ENCODE data around the gene RNGTT.

The RNGTT gene

GRCh38 chr6:88650979-88651378, 312.4 kb downstream of the RNGTT start:
- DNase-seq, result no peak

GRCh38 chr6:88650029-88650619, 313.3 kb downstream of the RNGTT start:
- peak in 1 of 5 experiments; percentile 47 for DNase-seq

GRCh38 chr6:88641178-88641903, 322.1 kb downstream of the RNGTT start:
- DNase-seq, result no peak

GRCh38 chr6:88637761-88638545, 325.5 kb downstream of the RNGTT start:
- no peak for DNase-seq

- DNase-seq, result no peak
Measured at GRCh38 chr6:88636871-88637270, 326.5 kb downstream of the RNGTT start.

GRCh38 chr6:88633782-88634181, 329.6 kb downstream of the RNGTT start:
- no peak for DNase-seq

- DNase-seq, result no peak
Measured at GRCh38 chr6:88631830-88632229, 331.6 kb downstream of the RNGTT start.

- DNase-seq, result peak in 1 of 5 experiments; percentile 21
Measured at GRCh38 chr6:88629838-88630494, 333.5 kb downstream of the RNGTT start.

- no peak for DNase-seq
Measured at GRCh38 chr6:88626460-88626859, 337.0 kb downstream of the RNGTT start.

GRCh38 chr6:88623531-88623930, 339.9 kb downstream of the RNGTT start:
- no peak for DNase-seq

GRCh38 chr6:88619951-88620350, 343.5 kb downstream of the RNGTT start:
- DNase-seq, result no peak

GRCh38 chr6:88616380-88616779, 347.0 kb downstream of the RNGTT start:
- DNase-seq, result no peak

GRCh38 chr6:88614316-88614877, 349.0 kb downstream of the RNGTT start:
- DNase-seq, result no peak

GRCh38 chr6:88612631-88613030, 350.8 kb downstream of the RNGTT start:
- no peak for DNase-seq

- no peak for DNase-seq
Measured at GRCh38 chr6:88611721-88612120, 351.7 kb downstream of the RNGTT start.

GRCh38 chr6:88609983-88610382, 353.4 kb downstream of the RNGTT start:
- no peak for DNase-seq

- no peak for DNase-seq
Measured at GRCh38 chr6:88605271-88605670, 358.1 kb downstream of the RNGTT start.

GRCh38 chr6:88599571-88599970, 363.8 kb downstream of the RNGTT start:
- no peak for DNase-seq

GRCh38 chr6:88596801-88597200, 366.6 kb downstream of the RNGTT start:
- DNase-seq, result no peak

GRCh38 chr6:88588938-88589337, 374.5 kb downstream of the RNGTT start:
- no peak for DNase-seq

GRCh38 chr6:88587150-88587520, 376.3 kb downstream of the RNGTT start:
- no peak for DNase-seq

- no peak for DNase-seq
Measured at GRCh38 chr6:88586371-88587149, 376.9 kb downstream of the RNGTT start.

All from T-helper 2 cell (primary cell).